Activated CD8-positive, alpha-beta memory T cell treated with anti-CD3 and anti-CD28 coated beads for 24 hours (primary cell): ENCODE data around the gene MYL6B.
"Not testable (repeated sequence)": the region's sequence is repeated elsewhere in the genome, so short reads cannot be mapped to it uniquely, and the experiment has no call there.

Experiments
- DNase-seq: peaks from one replicate; pipeline ENCODE4 v3.0.0-alpha.2; 2020

The MYL6B gene

GRCh38 chr12:56154246-56154771 lies 1.9 kb downstream of the MYL6B start:
- no peak for DNase-seq

DNA sequence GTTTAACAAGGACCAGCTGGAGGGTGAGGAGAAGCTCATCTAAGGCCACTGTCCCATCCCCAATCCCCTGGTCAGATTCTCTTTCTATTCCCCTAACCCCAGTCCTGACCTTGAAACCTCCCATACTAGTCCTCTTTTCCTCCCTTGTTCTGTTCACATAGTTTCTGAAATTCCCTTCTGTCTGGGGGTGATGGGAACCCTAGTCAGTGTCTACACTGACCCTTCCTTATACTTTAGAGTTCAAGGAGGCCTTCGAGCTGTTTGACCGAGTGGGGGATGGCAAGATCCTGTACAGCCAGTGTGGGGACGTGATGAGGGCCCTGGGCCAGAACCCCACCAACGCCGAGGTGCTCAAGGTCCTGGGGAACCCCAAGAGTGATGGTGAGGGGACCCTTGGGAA lies 2.4 kb downstream of the MYL6B start:
- no peak for DNase-seq

DNA sequence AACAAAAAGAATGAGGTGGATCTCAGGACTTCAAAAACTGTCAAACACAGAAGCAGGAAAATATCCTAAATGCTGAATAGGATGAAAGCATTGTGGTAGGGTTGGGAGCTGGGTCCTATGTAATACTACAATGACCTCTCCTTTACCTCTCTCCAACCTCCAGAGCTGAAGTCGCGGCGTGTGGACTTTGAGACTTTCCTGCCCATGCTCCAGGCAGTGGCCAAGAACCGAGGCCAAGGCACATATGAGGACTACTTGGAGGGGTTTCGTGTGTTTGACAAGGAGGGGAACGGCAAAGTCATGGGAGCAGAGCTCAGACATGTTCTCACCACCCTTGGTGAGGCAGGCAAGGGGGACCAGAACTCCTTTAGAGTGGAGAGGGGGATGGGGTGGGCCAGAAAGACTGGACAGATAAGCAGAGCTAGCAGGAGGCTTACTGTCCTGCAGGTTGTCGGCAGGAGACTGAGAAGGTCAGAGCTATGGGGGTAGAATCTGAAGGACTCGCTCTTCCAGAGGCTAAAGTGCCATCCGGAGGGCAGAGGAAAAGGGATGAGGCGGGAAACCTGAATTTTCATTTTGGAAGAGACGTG lies 3.0 kb downstream of the MYL6B start:
- DNase-seq: no peak

DNA sequence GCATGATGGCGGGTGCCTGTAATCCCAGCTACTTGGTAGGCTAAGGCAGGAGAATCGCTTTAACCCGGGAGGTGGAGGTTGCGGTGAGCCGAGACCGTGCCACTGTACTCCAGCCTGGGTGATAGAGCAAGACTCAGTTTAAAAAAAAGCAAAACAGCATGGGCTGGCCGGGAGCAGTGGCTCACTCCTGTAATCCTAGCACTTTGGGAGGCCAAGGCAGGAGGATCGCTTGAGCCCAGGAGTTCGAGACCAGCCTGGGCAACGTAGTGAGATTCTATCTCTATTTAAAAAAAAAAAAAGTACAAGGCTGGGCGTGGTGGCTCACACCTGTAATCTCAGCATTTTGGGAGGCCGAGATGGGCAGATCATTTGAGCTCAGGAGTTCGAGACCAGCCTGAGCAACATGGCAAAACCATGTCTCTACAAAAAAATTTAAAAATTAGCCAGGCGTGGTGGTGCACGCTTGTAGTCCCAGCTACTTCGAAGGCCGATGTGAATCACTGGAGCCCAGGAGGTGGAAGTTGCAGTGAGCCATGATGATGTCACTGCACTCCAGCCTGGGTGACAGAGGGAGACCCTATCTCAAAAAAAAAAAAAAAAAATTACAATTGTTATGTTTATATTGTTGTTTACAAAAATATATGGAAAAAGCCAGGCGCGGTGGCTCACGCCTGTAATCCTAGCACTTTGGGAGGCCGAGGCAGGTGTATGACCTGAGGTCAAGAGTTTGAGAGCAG lies 4.2 kb downstream of the MYL6B start:
- not testable (repeated sequence) for DNase-seq

GRCh38 chr12:56157201-56158028 lies 5.0 kb downstream of the MYL6B start:
- peak; percentile 84 for DNase-seq

GRCh38 chr12:56158029-56158925 lies 5.9 kb downstream of the MYL6B start, which contains the start of gene MYL6:
TSS of gene MYL6 (plus strand) at chr12:56158359. CDS start at chr12:56158402, 43 bp downstream.
- DNase-seq: peak; percentile 91

DNA sequence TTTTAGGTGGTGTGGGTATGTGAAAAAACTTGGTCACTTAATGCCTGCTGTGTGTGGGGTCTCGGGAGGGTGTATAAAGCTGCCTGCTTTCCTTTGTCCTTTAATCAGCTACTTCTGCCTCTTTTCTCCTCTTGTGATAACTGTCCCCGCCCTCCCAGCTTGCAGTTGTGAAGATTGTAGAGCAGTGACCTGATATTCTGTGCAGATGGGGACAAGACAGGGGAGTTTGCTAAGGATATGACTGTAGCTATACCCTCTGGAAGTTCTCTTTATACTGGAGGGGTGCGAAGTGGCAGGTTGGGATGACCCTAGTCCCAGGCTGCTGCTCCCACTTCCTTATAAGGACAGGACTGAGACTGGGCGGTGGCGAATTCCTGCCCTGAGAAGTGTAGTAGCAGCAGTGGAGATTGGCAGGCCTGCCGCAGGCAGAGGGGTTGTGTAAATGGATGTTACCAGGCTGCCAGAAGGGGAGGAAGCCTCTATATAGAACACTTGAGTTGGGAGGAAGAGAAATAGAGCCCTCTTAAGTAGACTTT lies 6.6 kb downstream of the MYL6B start:
- DNase-seq: peak; percentile 75

DNA sequence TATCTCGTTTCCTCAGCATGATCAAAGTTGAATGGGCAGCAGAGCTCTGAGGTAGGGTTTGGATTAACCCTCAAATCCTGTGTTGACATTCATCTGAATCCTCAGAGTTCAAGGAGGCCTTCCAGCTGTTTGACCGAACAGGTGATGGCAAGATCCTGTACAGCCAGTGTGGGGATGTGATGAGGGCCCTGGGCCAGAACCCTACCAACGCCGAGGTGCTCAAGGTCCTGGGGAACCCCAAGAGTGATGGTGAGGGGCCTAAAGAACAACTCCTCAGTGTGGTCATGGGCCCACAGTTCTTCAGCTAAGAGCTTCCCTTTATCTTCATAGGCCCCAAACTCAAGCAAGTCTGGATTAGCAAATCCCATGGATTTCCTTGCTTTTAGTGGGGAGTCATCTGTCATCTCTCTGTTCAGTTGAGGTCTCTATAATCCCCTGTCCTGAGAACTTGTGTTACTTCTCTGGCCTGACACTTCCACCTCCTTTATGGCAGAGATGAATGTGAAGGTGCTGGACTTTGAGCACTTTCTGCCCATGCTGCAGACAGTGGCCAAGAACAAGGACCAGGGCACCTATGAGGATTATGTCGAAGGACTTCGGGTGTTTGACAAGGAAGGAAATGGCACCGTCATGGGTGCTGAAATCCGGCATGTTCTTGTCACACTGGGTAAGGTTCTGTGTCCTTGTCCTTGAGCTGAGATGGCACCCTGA lies 7.2 kb downstream of the MYL6B start:
- DNase-seq: no peak

GRCh38 chr12:56160193-56160763 lies 7.9 kb downstream of the MYL6B start:
- DNase-seq: peak; percentile 76

- DNase-seq: no peak
Measured at GRCh38 chr12:56160894-56161689, 8.7 kb downstream of the MYL6B start.

DNA sequence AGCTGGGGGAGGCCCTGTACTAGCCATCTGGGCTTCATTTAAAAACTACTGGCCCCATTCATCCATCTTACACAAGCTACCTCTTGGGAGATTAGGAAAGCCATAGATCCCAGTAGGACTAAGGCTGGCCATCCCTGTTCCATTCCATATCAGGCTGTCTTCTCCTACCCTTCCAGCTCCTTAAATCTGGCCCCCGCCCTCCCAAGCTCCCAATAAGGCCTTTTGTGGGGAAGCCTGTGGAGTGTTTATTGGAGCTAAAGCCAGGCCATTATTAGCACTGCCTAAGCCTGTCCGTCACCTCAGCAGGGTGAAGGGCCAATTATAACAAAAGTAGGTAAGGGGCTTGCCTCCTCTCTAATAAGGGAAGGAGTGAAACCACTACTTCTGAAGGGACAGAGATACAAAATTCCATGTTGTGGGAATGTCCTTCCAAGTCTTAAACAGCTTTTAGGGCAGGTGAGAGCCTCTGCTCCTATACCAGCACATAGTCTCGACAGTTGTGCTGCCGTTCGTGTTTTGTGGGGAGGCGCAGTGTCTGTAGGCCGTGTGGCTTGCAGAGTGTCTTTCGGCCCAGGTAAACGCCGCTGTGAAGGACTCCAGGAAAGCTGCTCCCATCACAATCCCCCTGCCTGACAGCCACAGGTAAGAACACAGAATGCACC lies 9.4 kb downstream of the MYL6B start:
- DNase-seq: no peak

DNA sequence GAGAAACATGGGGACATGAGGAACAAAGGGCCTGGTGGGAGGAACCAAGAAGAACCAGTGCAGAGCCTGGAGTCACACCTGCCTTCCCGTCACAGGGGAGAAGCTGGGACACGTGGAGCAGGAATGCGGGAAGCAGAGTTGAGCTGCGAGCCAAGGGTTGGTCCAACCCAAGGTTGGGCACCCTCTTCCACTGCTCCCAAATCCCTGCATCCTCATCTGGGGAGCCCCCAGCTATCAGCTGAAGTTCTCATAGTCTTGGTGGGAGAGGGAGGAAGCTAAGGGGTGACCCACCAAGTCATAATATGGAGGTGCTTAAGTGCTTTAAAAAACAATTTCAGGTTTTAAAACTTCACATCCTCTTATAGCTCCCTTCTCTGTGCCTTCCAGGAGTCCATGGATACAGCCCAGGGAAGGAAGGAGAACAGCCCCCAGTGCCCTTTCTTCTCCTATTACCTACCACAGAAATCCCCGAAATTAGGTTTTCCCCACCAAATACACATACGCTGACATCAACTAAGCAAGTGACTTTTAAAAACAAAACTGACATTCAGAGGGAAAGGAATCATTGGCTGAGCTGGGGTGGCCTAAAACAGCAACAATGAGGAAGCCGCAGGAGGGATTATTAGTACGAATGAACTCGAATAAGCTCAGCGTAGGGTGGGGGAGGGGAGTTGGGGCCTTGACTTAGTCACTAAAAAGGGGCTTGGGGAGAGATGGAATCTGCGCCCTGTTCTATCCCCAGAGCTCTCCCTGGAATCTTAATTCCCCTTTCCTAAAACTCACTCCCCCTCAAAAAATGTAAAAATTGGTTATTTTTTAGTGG lies 10.3 kb downstream of the MYL6B start:
- no peak for DNase-seq

DNA sequence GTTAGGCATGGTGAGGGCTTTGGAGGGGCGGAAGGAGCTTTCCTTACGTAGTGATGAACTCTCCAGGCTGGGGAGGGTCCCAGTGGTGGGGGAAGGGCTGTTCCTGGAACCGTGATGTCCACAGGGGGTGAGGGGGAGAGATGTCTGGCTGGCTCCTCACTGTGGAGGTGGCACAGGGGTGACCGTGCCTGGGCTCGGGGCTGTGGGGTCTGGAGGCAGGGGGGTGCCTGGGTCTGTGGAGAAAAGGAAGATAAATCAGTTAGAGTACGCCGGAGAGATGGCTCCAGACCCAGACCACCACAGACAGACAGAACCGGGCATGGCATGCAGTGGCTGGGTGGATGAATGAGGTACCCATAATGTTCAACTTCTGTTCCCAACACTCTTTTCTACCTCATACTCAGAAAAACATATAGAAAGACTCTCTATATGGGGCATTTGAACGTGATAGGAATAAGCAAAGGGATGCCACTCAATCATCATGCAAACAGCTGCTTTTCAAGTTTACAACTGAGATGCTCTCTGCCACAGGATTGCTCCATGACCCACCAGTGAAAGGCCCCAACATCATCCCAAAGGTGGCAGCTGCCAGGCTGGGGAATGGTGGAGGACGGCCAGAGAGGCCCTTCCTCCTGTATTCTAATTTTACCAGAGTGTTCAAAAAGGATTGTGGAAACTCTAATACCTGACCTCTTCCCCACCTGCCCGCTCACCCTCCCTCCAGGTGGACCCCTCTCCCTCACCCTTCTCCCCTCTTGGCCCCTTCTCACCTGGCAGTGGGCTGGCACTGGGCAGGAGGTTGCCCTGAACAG lies 11.4 kb downstream of the MYL6B start:
- DNase-seq: no peak

DNA sequence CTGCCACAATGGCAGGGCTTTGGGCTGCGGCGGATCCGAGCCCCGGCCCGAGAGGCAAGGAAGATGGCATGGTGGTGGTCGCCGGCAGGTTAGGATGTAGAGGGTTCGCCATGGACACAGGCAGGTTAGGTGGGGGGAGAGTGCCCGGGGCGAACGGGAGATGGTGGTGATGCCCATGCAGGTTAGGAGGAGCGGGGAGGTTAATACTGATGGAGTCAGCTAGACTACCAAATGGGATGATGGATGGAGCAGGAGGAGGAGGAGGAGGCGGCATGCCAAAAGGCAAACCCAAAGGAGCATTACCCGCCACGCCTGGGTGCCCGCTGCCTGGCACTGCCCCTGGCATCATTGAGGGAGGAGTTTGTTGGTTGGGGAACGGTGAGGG lies 11.9 kb downstream of the MYL6B start:
- DNase-seq: no peak

DNA sequence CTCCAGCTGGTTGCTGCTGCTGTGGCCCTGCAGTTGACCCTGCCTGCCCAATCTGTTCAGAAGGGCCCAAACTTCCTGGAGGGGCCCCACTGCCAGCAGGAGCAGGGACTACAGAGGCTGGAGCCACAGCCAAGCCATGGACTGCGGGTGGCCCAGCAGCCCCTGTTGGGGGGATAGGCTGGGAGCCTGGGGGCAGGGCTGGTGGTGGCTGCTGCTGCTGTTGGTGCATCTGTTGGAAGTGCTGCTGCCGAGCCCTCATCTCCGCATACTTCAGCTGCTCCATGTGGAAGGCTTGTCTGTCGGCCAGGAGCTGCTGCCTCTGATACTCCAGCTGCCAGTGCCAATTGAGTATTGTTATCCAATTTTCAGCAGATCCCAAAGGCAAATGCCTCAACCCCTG lies 13.0 kb downstream of the MYL6B start:
- DNase-seq: no peak

- DNase-seq: no peak
Measured at GRCh38 chr12:56169229-56169759, 16.9 kb downstream of the MYL6B start.

DNA sequence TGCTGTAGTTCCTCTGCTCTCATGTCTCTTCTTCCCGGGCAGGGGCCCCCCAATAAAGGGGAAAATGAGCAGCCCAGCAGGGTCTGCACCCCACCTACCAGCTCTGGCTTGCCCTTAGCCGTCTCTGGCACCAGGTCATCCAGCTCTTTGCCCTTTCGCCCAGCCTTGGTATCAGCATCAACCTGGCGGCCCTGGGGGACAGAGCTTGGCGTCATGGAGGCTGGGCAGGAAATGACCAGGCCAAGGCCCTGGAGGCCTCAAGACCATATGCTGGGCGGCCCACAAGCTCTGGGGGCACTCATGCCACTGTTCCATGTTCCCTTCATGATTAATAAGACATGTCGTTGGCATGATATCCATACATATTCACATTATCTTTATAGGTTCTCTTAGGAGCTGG lies 20.5 kb downstream of the MYL6B start:
- no peak for DNase-seq

GRCh38 chr12:56178347-56178746 lies 26.0 kb downstream of the MYL6B start:
- no peak for DNase-seq
